Tongue (tissue), 2 donors: Measurements from ENCODE around the gene SARS1. TPM values are rescaled to one million over a fixed set of nuclear protein-coding genes. Genes with fewer than 3 reads are reported as not detected.
"Not testable (repeated sequence)": the region's sequence is repeated elsewhere in the genome, so short reads cannot be mapped to it uniquely, and the experiment has no call there.

Source experiments
- DNase-seq: peaks from one replicate; pipeline ENCODE4 v3.0.0-alpha.2; 2015
- total RNA-seq: library from RNA; depleted of rRNA; stranded (reverse); fragments of >200 nt; gene quantifications from one replicate; pipeline ENCODE4 v1.2.3, GENCODE V29; 2014

The SARS1 gene
- total RNA-seq, 1 donor from 2014 or later, result 99.2 TPM

DNA sequence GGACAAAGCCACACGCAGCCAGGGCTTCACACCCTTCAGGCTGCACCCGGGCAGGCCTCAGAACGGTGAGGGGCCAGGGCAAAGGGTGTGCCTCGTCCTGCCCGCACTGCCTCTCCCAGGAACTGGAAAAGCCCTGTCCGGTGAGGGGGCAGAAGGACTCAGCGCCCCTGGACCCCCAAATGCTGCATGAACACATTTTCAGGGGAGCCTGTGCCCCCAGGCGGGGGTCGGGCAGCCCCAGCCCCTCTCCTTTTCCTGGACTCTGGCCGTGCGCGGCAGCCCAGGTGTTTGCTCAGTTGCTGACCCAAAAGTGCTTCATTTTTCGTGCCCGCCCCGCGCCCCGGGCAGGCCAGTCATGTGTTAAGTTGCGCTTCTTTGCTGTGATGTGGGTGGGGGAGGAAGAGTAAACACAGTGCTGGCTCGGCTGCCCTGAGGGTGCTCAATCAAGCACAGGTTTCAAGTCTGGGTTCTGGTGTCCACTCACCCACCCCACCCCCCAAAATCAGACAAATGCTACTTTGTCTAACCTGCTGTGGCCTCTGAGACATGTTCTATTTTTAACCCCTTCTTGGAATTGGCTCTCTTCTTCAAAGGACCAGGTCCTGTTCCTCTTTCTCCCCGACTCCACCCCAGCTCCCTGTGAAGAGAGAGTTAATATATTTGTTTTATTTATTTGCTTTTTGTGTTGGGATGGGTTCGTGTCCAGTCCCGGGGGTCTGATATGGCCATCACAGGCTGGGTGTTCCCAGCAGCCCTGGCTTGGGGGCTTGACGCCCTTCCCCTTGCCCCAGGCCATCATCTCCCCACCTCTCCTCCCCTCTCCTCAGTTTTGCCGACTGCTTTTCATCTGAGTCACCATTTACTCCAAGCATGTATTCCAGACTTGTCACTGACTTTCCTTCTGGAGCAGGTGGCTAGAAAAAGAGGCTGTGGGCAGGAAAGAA lies 61.1 kb downstream of the SARS1 start:
- peak; percentile 38 for DNase-seq

DNA sequence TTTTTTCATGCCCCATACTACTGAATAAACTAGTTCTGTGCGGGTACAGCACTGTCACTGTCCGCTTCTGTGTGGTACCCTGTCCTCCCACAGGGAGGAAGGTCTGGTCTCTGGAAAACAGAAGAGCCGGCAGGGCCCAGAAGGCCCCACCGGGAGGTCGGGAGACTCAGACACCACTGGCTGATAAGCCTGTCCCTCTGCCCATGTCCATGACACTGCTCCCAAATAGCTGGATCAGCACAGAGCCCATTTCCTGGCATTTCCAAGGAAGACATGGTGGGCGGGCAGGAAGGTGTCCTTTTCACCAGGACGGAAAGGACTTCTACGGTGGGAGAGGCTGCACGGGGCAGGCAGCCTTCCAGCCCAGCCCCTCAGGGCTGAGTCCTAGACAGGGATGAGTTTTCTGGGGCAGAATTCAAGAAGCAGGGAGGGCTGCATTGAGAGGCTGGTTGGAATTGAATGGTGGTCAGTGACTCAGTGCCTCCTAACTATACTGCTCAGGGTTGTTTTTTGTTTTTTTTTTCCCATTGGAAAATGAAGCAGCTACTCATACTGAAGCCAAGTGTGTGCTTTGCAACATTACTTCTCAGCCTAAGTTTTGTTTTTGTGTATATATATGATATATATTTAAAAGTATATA lies 62.1 kb downstream of the SARS1 start:
- DNase-seq, result no peak

DNA sequence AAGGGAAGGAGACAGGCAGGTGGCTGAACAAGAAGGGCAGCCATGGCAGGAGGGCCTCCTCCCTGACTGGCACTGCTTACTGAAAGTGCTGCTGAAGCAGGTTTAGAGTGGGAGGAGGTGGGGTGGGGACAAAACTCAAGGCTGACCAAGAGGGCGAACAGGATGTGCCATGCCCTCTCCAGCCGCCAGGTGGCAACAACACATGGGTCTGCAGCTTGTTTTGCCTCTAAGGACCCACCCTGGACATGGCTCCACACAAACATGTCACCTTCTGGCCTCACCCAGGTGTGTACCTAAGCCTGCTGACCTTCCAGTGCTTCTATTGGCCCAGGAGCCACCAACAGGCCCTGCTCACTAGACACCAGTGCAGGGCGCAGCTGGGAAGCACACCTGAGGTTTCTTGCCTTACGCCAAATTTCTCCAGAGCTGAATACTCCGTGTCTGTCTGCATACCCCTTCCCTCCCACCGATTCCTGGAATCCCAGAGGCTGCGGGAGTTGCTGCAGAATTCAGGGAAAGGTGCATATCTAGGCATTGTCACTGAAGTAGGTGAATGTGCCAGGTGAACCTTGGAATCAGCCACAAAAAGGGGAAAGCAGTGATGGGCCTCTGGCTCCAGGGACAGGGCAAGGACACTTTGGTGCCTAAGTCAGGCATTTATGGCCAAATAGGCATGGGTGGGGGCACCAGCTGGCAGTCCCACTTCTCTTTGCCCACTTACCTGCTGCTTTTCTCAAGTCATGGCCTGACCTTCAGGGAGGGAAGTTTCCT lies 63.9 kb downstream of the SARS1 start:
- peak; percentile 82 for DNase-seq

DNA sequence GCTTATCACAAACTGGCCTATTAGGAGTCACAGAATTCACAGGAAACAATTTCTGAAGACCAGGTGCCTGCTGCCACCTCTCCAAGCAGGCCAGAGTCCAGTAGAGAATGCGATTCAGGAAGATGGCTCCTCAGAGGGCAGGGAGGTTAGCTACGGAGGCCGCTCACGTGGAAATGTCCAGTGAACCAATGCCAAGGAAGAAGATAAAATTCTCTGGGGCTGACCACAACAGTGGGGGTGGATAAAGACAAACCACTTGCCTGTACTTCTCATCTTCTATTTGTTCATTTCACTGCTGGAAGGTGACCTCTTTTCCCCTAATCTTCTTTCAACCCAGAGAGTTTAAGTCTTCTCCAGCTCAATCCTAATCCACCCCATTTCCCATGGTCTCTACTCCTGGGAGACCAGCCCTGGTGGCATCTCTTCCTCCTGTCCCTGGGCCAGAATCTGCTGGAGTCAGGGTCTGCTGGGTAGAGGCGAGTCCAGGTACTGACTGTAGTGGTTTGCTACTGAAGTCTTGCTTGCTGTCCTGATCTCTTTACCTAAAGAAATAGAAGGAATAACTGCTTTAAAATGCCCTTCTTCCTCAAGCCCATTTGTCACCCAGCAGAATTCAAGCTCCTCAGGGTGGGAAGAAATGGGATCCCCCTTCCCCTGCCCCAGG lies 66.0 kb downstream of the SARS1 start:
- no peak for DNase-seq

DNA sequence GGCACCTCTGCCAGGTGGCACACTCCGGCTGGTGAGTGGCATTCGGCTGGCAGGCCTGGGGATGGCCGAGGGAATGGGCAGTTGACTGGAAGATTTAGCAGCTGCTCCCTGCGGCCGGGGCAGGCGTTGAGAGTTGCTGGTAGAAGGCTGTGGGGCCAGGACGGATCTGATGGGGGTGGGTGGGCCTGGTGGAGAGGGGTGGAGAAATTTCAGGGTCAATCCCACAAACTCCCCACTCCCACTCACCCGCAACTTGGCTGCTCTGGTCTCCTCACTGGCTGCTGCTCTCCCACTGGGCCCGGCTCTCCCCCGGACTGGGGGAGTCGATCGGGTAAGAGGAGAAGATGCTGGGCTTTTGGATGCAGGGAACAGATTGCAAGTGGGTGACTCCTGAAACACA lies 67.1 kb downstream of the SARS1 start:
- DNase-seq, result no peak

DNA sequence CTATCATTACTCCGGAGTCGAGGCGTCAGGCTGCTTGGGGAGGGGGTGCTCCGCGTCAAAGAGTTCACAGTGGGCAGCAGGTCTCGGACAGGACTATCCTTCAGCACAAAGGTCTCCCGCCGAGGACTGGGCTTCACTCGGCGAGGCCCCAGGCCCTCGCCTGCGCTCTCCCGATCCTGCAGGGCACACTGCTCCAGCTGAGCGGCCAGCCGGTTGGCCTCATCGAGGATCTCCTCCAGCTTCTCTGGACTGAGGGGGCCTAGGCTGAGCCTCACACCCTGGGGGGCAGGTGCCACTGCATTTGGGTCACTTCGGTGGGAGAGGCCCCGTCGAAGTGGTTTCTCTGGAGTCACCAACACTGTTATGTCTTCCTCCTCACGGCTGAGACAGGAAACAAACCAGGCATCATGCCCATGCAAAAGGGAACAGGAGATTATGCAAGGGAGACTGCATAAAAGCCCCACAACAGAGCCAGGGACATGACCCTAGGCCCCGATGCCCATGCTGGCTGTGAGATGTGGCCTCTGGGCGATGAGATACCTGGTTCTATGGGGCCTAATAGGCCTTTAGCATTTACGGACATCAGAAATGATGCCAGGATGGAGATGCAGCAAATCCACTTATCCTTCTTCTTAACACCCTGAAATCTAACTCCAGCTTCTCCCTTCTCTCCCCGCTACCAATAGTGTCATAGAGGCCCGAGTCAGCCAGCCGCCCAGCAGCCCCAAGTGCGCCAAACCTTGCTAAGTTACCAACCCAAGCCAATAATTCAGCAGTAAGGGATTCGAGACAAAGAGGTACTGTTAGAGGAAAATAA lies 68.2 kb downstream of the SARS1 start:
- no peak for DNase-seq

DNA sequence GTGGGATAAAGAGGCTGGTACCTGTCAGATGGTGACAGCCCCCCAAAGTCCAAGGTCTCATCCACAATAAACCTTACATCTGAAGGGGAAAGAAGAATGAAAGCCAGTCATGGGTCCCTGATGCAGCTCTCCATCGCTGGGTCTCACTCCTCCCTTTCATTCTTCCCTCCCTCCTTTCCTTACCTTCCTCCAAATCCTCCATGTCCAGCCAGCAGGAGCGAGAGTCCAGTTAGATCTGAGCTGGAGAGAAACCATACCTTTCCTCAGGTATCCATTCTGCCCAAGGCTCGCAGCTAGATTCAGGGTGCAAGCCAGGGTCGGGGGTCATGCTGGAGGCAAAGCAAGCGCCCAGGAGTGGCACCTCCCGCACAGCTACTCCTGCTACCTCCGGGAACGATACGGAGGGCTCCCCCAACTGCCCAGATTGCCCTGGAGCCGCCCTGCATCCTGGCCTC lies 68.8 kb downstream of the SARS1 start:
- no peak for DNase-seq

DNA sequence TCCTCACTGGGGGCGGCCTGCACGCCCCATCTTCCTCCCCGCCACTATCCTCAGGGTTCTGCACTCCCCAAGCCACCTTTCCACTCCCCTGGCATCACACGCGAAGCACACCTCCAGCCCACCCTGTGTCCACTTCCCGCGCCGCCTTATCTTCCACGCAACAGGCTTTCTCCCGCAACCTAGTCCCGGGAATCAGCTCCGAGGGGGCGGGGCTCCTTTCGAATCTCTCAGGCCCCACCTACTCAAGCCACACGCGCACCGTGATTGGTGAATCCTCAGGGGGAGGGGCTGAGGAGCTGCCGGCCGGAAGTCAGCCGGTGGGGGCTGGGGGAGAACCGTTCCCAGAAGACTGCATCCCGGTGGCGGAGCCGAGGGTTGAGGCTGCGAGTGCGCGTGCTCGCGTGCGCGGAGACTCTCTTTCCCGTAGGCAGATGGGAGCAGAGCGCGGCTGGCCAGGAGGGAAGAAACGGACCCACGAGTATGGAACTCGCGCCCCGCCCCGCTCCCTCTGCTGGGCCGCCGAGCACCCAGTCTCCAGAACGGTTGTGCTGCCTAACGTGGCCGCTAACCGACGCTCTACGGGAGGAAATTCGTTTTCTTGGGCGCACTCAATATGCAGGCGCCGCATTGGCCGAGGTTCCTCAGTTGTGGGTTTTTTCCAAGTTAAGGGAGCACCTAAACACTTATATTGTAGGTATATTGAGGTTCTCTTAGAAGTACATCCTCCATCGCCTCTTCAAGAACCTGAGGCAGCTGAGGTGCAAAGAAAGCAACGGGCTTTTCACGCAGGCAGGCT lies 69.4 kb downstream of the SARS1 start, which contains the start of gene PSRC1:
PSRC1 (minus strand) TSS at position 194 of the 796 bp plus-strand sequence.
- peak; percentile 99 for DNase-seq

DNA sequence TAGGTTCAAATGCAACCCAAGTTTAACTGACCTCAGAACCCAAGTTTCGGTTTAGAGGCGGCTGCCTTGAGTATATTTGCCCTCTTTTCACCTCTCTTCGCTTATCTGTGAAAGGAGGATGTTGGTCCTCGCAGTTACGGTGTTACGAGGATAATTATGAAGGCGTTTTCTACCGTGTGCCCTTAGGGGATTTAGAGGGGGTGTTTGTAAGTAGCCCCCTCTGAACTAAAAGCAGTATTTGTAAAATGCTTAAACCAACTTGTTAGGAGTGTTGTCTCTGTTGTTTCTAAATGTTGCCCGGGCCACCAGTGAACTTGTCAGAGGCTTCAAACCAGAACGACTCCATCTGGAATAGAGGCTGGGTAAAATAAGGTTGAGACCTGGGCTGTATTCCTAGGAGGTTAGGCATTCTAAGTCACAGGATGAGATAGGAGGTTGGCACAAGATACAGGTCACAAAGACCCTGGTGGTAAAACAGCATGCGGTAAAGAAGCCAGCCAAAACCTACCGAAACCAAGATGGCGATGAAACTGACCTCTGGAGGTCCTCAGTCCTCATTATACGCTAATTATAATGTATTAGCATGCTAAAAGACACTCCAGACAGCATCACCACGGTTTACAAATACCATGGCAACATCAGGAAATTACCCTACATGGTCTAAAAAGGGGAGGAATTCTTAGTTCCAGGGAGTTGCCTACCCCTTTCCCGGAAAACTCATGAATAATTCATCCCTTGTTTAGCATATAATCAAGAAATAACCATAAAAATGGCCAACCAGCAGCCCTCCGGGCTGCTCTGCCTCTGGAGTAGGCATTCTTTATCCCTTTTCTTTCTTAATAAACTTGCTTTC lies 70.3 kb downstream of the SARS1 start:
- no peak for DNase-seq

DNA sequence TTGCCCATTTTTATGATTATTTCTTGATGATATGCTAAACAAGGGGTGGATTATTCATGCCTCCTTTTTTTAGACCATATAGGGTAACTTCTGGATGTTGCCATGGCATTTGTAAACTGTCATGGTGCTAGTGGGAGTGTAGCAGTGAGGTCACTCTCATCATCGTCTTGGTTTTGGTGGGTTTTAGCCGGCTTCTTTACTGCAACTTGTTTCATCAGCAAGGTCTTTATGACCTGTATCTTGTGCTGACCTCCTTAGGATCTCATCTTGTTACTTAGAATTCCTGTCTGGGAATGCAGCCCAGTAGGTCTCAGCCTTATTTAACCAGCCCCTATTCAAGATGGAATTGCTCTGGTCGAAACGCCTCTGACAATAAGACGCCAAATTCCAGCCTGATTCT lies 73.0 kb downstream of the SARS1 start:
- not testable (repeated sequence) for DNase-seq

Other genes with a start within 250 kb of the SARS1 start
- gene WDR47, start 171.8 kb upstream of the SARS1 start, total RNA-seq, result 22.7 TPM
- 68.0 TPM for gene TAF13, start 137.9 kb upstream of the SARS1 start, total RNA-seq
- gene TMEM167B, start 123.2 kb upstream of the SARS1 start, total RNA-seq, result 35.2 TPM
- gene ELAPOR1, start 99.8 kb upstream of the SARS1 start, total RNA-seq, result 18.8 TPM
- gene CELSR2, start 35.6 kb downstream of the SARS1 start, total RNA-seq, result 16.7 TPM
- gene PSRC1, start 69.2 kb downstream of the SARS1 start, total RNA-seq, result 5.4 TPM
- not detected for gene MYBPHL, start 93.1 kb downstream of the SARS1 start, total RNA-seq
- 30.6 TPM for gene SORT1, start 184.0 kb downstream of the SARS1 start, total RNA-seq
- 25.7 TPM for gene PSMA5, start 212.5 kb downstream of the SARS1 start, total RNA-seq